Measurements from ENCODE around the gene STPG2. TPM values are rescaled to one million over a fixed set of nuclear protein-coding genes. Genes with fewer than 3 reads are reported as not detected.
"Not testable (repeated sequence)": the region's sequence is repeated elsewhere in the genome, so short reads cannot be mapped to it uniquely, and the experiment has no call there.

Gene STPG2
- total RNA-seq, 2 donors from 2014 or later, result not detected

- ATAC-seq (replicated peaks in 1 of 2), result no peak
- Mint-ChIP-seq H3K27me3 (ENCODE audit: low read depth) (no peaks in the 10 kb centered on the region), H3K36me3 (ENCODE audit: insufficient read depth in 2 of 2) (no peaks in the 10 kb centered on the region)
Observed at GRCh38 chr4:97590266-97590665, 553.0 kb downstream of the STPG2 start.

DNA sequence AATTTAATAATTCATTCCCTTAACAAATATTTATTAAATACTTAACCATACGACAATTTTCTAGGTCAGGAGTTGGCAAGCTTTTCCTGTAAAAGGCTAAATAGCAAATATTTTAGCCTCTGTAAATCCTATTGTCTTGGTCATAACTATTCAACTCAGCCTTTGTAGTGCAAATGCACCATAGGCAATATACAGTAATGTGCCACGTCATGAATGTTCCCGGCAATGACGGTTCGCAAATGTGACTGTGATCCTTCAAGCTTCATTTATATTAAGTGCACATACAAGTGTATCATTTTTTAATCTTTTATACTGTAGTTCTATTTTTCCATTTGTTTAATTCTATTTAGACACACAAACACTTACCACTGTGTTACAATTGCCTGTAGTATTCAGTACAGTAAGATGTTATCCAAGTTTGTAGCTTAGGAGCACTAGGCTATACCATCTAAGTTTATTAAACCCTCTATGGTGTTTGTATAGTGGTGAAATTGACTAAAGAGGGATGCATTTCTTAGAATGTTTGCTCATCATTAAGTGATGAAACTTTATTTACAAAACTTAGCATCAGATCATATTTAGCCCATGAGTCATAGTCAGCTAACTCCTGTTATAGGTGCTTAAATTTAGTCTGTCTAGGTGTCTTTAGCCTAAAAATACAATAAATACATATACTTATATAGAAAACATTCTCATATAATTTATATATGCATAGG is 553.6 kb downstream of the STPG2 start:
- no peaks in the 10 kb centered on the region for H3K27me3 Mint-ChIP-seq (ENCODE audit: low read depth)
- H3K36me3 Mint-ChIP-seq (ENCODE audit: insufficient read depth in 2 of 2), result no peaks in the 10 kb centered on the region
- no peak overlapping the region for H3K27ac Mint-ChIP-seq
- H3K9me3 Mint-ChIP-seq, result peaks cover 4 to 10% of the 10 kb centered on the region in 2 donors
- no peak overlapping the region for H3K4me3 Mint-ChIP-seq
- no peak for ATAC-seq (replicated peaks in 1 of 2)
- H3K4me1 Mint-ChIP-seq (ENCODE audit: low read depth), result no peaks in the 10 kb centered on the region
- DNase-seq, result no peak

More at GRCh38 chr4:97590266-97590665, 553.0 kb downstream of the STPG2 start:
- Mint-ChIP-seq H3K27ac (no peak overlapping the region), H3K9me3 (peaks cover 4 to 10% of the 10 kb centered on the region in 2 donors), H3K4me3 (no peak overlapping the region), H3K4me1 (ENCODE audit: low read depth) (no peaks in the 10 kb centered on the region)
- DNase-seq, result no peak

- H3K27me3 Mint-ChIP-seq (ENCODE audit: low read depth), result no peaks in the 10 kb centered on the region
- ATAC-seq (replicated peaks in 1 of 2), result no peak
- no peak for DNase-seq
- no peaks in the 10 kb centered on the region for H3K36me3 Mint-ChIP-seq (ENCODE audit: insufficient read depth in 2 of 2)
- H3K4me1 Mint-ChIP-seq (ENCODE audit: low read depth), result no peaks in the 10 kb centered on the region
- H3K4me3 Mint-ChIP-seq, result no peak overlapping the region
- no peak overlapping the region for H3K27ac Mint-ChIP-seq
- H3K9me3 Mint-ChIP-seq, result peaks cover 2 to 5% of the 10 kb centered on the region in 2 donors
Observed at GRCh38 chr4:97587912-97588311, 555.4 kb downstream of the STPG2 start.

GRCh38 chr4:97585274-97585673 is 558.0 kb downstream of the STPG2 start:
- Mint-ChIP-seq H3K36me3 (ENCODE audit: insufficient read depth in 2 of 2) (no peaks in the 10 kb centered on the region), H3K9me3 (peaks cover 0 to 1% of the 10 kb centered on the region in 2 donors), H3K4me1 (ENCODE audit: low read depth) (no peaks in the 10 kb centered on the region), H3K27ac (no peak overlapping the region), H3K27me3 (ENCODE audit: low read depth) (no peaks in the 10 kb centered on the region), H3K4me3 (no peak overlapping the region)
- ATAC-seq (replicated peaks in 1 of 2) (no peak), DNase-seq (no peak)

DNA sequence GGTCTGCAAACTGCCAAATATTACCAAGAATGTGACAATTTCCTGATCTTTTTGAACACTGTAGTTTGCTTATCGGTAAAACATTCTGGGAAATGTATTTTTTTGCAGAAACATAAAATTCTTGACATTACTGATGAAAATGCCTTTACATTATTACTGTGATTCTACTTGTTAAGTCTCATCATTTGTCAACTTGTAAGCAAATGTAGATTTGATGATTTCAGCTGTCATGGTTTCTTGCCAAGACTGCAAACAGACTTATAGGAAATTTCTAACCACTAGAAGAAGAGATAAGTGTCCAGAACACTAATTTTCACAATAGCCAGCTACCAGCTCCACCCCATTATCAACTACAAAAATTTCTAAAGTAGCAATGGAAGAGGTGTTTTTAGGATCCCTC is 560.4 kb downstream of the STPG2 start:
- Mint-ChIP-seq H3K4me1 (ENCODE audit: low read depth) (no peaks in the 10 kb centered on the region), H3K36me3 (ENCODE audit: insufficient read depth in 2 of 2) (no peaks in the 10 kb centered on the region), H3K4me3 (no peak overlapping the region), H3K9me3 (peaks cover 0 to 1% of the 10 kb centered on the region in 2 donors), H3K27me3 (ENCODE audit: low read depth) (no peaks in the 10 kb centered on the region), H3K27ac (no peak overlapping the region)
- ATAC-seq (replicated peaks in 1 of 2), result no peak
- DNase-seq, result no peak

GRCh38 chr4:97577004-97577403 is 566.3 kb downstream of the STPG2 start:
- DNase-seq (no peak), ATAC-seq (replicated peaks in 1 of 2) (no peak)
- no peaks in the 10 kb centered on the region for H3K4me1 Mint-ChIP-seq (ENCODE audit: low read depth)
- H3K27ac Mint-ChIP-seq, result no peak overlapping the region
- no peak overlapping the region for H3K4me3 Mint-ChIP-seq
- peaks cover 0 to 2% of the 10 kb centered on the region in 2 donors for H3K9me3 Mint-ChIP-seq
- no peaks in the 10 kb centered on the region for H3K36me3 Mint-ChIP-seq (ENCODE audit: insufficient read depth in 2 of 2)
- no peaks in the 10 kb centered on the region for H3K27me3 Mint-ChIP-seq (ENCODE audit: low read depth)

- no peaks in the 10 kb centered on the region for H3K27me3 Mint-ChIP-seq (ENCODE audit: low read depth)
- H3K4me1 Mint-ChIP-seq (ENCODE audit: low read depth), result no peaks in the 10 kb centered on the region
- DNase-seq (no peak), ATAC-seq (replicated peaks in 1 of 2) (no peak)
- H3K27ac Mint-ChIP-seq, result no peak overlapping the region
- H3K4me3 Mint-ChIP-seq, result no peak overlapping the region
- H3K36me3 Mint-ChIP-seq (ENCODE audit: insufficient read depth in 2 of 2), result no peaks in the 10 kb centered on the region
- peaks cover 5 to 12% of the 10 kb centered on the region in 2 donors for H3K9me3 Mint-ChIP-seq
Observed at GRCh38 chr4:97560009-97560408, 583.3 kb downstream of the STPG2 start.

GRCh38 chr4:97558204-97558778 is 585.0 kb downstream of the STPG2 start:
- ATAC-seq (replicated peaks in 1 of 2) (no peak), DNase-seq (no peak)
- no peaks in the 10 kb centered on the region for H3K36me3 Mint-ChIP-seq (ENCODE audit: insufficient read depth in 2 of 2)
- no peak overlapping the region for H3K4me3 Mint-ChIP-seq
- H3K27ac Mint-ChIP-seq, result no peak overlapping the region
- H3K27me3 Mint-ChIP-seq (ENCODE audit: low read depth), result no peaks in the 10 kb centered on the region
- no peaks in the 10 kb centered on the region for H3K4me1 Mint-ChIP-seq (ENCODE audit: low read depth)
- peaks cover 2 to 6% of the 10 kb centered on the region in 2 donors for H3K9me3 Mint-ChIP-seq

- not testable (repeated sequence) for H3K27ac Mint-ChIP-seq; H3K9me3 Mint-ChIP-seq; H3K36me3 Mint-ChIP-seq (ENCODE audit: insufficient read depth in 2 of 2); DNase-seq; ATAC-seq (replicated peaks in 1 of 2); H3K4me3 Mint-ChIP-seq; H3K27me3 Mint-ChIP-seq (ENCODE audit: low read depth); H3K4me1 Mint-ChIP-seq (ENCODE audit: low read depth)
Observed at GRCh38 chr4:97550637-97551036, 592.6 kb downstream of the STPG2 start.

DNA sequence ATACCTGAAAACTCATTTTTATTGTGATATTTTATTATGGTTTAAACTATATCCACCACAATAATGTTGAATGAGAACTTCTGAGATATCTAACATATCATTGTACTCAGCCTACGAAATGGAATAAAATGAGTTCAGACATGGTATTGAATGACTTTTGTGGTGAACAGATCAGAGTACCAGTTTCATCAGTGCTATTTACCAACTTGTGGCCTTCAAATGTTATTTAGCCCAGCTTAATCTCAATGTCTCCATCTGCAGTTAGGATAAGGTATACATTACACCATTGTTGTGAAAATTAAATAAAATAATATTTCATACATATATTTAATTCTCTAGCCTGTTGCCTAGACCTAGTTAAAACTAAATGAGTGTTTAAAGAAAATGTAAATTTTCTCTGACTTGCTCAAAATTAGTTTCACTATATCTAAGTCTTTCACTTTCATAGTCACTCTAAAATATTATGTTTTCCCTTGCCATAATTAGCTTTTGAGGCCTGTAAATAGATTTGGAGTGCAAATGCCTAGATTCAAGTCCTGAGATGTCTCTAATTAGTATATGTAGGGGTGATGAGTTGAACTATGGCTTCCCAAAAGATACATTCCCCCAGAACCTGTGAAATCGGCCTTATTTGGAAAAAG is 594.2 kb downstream of the STPG2 start:
- H3K27ac Mint-ChIP-seq, result no peak overlapping the region
- ATAC-seq (replicated peaks in 1 of 2), result no peak
- DNase-seq, result no peak
- H3K4me3 Mint-ChIP-seq, result no peak overlapping the region
- H3K9me3 Mint-ChIP-seq, result peaks cover 5 to 6% of the 10 kb centered on the region in 2 donors
- H3K27me3 Mint-ChIP-seq (ENCODE audit: low read depth), result no peaks in the 10 kb centered on the region
- no peaks in the 10 kb centered on the region for H3K36me3 Mint-ChIP-seq (ENCODE audit: insufficient read depth in 2 of 2)
- H3K4me1 Mint-ChIP-seq (ENCODE audit: low read depth), result no peaks in the 10 kb centered on the region

DNA sequence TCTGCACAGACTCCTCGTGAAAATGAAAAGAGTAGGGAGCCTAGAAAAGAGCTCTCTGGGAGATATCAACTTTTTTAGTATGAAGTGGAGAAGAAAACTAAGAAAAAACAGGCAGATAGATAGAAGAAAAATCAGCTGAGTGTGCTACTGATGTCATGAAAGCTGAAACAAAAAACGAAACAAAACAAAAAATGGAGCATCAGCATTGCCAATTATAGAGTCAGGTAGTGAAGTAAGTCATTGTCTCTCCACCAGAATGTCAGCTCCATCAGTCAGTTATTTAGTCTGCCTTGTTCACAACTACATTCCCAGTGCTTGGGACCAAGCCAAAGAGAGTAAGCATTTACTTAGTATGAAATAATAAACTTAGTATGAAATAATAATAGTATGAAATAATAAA is 595.1 kb downstream of the STPG2 start:
- DNase-seq, result no peak
- H3K9me3 Mint-ChIP-seq, result peaks cover 5 to 6% of the 10 kb centered on the region in 2 donors
- H3K4me3 Mint-ChIP-seq, result no peak overlapping the region
- H3K4me1 Mint-ChIP-seq (ENCODE audit: low read depth), result no peaks in the 10 kb centered on the region
- H3K36me3 Mint-ChIP-seq (ENCODE audit: insufficient read depth in 2 of 2), result no peaks in the 10 kb centered on the region
- no peaks in the 10 kb centered on the region for H3K27me3 Mint-ChIP-seq (ENCODE audit: low read depth)
- no peak for ATAC-seq (replicated peaks in 1 of 2)
- H3K27ac Mint-ChIP-seq, result no peak overlapping the region

DNA sequence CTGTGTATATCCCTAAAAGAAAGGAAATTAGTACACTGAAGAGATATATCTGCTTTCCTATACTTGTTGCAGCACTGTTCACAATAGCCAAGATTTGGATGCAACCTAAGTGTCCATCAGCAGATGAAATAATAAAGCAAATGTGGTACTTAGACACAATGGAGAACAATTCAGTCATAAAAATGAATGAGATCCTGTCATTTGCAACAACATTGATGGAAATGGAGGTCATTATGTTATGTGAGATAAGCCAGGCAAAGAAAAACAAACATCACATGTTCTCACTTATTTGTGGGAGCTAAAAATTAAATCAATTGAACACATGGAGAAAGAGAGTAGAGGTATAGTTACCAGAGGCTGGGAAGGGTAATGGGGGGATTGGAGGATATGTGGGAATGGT is 611.9 kb downstream of the STPG2 start:
- Mint-ChIP-seq H3K27me3 (ENCODE audit: low read depth) (no peaks in the 10 kb centered on the region), H3K36me3 (ENCODE audit: insufficient read depth in 2 of 2) (peaks cover 0 to 3% of the 10 kb centered on the region in 2 donors), H3K9me3 (peaks cover 13% of the 10 kb centered on the region in 2 donors), H3K4me1 (ENCODE audit: low read depth) (no peaks in the 10 kb centered on the region), H3K27ac (no peak overlapping the region), H3K4me3 (no peak overlapping the region)
- ATAC-seq (replicated peaks in 1 of 2), result no peak
- DNase-seq, result no peak

DNA sequence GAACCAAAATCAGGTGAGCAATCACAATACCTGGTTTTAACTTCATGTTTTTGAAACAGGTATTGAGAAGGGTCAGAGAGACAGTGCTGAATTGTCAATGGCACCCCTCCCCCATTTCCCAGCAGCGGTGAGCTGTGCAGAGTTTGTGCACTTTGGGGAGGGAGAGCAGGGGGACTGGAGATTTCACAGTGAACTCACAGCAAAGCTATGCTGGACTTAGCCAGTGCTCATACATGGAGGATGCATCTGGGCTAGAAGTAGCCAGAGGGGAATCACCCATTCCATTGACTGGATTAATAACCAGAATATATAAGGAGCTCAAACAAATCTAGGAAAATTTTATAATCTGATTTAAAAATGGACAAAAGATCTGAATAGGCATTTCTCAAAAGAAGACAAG is 612.6 kb downstream of the STPG2 start:
- H3K36me3 Mint-ChIP-seq (ENCODE audit: insufficient read depth in 2 of 2), result peaks cover 0 to 3% of the 10 kb centered on the region in 2 donors
- no peak overlapping the region for H3K4me3 Mint-ChIP-seq
- H3K27ac Mint-ChIP-seq, result no peak overlapping the region
- no peaks in the 10 kb centered on the region for H3K27me3 Mint-ChIP-seq (ENCODE audit: low read depth)
- no peaks in the 10 kb centered on the region for H3K4me1 Mint-ChIP-seq (ENCODE audit: low read depth)
- peaks cover 10 to 13% of the 10 kb centered on the region in 2 donors for H3K9me3 Mint-ChIP-seq
- no peak for DNase-seq
- ATAC-seq (replicated peaks in 1 of 2), result no peak
